Globus pallidus (tissue), 1 donor: ENCODE data around the gene GALK1.
"Not testable (repeated sequence)": the region's sequence is repeated elsewhere in the genome, so short reads cannot be mapped to it uniquely, and the experiment has no call there.

Experiments used
- DNase-seq: peaks from one replicate; pipeline ENCODE4 v3.0.0-alpha.2; 2015; ENCODE audit warnings: low spot score

GALK1 gene

DNA sequence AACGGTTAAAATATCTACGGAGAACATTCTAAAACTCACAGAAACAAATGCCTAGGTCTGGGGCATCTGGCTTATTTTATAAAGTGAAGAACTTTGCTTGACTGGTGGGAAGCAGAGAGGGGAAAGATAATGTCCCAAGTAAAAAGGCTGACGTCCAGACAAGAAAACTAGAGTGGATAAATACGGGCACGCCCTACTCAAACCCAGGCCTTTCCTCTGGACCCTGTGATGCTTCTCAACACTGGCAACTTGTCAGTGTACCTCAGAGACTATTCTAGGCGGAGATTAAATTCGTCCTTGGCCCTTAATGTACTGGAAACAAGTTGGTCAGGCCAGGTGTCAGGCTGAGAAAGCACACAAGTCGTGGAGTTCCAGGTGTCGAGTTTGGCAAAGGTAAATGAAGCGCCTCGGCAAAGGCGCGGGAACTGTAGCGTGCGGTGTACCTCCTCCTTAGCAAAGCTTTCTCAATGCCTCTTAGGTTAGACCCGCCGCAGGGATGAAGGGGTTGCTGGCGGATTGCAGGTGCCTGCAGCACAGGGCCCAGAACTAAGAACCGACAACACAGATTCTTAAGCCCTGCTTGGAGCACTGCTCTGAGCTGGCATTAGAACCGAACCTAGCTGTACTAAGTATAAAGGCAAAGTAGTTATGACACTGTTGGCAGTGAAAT lies 18.9 kb upstream of the GALK1 start:
- DNase-seq, result no peak

DNA sequence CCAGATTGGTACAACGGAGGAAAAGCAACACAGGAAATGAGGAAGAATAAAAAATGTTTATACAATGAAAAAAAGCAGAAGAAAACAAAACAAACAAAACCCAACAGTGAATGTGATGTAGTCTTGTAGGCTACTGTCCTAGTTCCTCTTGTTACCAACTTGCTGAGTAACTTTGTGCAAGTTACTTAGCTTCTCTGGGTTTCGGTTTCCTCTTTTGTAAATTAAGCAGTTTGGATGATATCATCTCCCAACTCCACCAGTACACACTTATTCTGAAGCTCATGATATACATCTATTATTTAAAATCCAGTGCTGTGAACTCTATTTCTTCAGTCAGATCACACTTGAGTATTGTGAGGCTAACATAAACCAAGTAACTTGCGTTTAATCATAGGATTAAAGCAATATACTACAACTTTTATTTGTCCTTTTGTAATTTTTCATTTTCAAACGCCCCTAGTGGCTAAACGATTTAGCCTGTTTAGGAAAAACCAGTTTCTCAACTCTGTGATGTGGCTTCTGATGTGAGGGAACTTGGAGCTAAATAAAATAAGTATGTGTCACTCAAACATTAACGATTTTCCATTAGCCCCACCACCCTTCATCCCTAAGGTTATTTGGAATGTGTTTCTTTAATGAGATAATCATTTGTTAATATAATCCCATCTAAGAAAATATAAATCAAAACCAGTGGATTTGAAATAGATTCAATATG lies 18.2 kb upstream of the GALK1 start:
- DNase-seq, result peak; percentile 63

DNA sequence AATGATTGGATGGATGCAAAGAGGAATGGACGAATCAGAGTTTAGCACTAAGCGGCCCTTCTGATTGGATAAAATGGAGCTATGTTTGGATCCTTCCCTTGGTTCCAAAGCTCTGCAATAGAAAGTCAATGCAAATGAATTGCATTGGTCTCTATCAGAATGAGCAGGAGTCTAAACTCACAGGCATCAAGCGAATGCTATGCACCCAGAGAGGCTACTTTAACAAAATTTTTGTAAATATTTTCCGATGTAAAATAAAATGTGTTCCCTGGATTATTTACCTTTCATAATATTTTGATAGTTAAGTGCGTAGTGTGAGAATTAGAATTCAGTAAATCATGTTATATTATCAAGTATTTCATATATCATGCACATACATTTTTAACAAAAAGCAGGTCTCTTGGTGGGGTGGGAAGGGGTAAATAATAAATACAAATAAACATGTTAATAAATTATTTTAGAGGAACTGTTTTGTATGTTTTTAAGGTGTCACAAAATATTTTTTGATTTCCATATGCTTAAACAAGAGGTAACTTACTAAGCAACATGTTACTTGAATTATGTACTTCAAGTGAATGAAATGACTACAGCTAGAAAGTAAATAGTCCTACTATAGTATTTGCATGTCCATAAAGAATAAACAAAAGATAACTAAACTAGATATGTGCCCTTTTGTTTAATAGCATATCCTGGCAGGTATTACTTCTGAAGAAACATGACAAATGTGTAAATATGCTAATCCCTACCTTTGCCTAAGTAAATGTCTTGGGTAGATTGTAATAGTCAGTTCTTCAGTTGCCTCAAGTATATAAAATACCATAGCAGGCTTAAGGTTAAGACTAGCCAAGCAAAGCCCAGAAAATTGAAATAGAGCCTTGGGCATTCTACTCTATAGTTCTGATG lies 15.2 kb upstream of the GALK1 start:
- no peak for DNase-seq

DNA sequence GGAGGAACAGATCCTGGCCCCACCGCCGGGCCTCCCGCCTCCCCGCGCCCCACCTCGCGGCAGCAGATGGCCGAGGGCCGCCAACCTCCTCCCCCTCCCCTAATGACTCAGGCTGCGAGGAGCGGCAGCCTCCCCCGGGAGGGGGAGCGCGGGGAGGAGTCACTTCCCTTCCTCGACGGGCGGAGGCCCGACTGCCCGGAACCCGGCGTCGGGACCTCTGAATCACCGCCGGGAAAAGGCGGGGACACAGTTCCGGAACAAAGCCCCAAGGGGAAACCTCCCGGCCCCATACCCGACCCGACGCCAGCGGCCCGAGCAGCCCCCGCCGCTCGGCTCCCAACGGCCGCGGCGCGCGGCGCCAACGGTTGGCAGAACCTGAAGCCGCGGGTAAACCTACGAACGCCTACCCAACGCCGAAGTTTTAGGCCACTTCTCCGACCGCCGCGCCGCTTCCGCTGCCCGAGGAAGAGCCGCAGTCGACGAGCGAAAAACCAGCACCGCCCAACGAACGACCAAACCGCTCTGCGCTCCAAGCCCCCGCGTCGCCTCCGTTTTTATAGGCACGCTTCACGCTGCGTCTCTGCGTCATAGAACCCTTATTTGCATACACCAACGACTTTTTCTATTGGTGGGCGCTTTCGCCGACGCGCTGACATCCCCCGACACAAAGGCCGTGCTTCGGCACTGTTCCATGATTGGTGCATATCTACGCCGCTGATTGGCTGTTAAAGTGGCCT lies 14.4 kb upstream of the GALK1 start:
- DNase-seq, result peak; percentile 100

DNA sequence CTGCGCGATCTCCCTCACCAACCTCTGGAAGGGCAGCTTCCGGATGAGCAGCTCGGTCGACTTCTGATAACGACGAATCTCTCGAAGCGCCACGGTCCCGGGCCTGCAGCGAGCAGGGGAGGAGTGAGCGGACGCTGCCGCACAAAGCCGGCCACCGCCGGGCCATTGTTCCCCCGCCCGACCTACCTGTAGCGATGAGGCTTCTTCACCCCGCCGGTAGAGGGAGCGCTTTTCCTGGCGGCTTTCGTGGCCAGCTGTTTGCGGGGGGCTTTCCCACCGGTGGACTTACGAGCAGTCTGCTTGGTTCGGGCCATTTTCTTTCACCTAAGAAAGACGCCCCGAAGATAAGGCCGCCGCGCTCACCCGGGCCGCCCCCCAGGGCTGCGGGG lies 13.9 kb upstream of the GALK1 start:
- no peak for DNase-seq

DNA sequence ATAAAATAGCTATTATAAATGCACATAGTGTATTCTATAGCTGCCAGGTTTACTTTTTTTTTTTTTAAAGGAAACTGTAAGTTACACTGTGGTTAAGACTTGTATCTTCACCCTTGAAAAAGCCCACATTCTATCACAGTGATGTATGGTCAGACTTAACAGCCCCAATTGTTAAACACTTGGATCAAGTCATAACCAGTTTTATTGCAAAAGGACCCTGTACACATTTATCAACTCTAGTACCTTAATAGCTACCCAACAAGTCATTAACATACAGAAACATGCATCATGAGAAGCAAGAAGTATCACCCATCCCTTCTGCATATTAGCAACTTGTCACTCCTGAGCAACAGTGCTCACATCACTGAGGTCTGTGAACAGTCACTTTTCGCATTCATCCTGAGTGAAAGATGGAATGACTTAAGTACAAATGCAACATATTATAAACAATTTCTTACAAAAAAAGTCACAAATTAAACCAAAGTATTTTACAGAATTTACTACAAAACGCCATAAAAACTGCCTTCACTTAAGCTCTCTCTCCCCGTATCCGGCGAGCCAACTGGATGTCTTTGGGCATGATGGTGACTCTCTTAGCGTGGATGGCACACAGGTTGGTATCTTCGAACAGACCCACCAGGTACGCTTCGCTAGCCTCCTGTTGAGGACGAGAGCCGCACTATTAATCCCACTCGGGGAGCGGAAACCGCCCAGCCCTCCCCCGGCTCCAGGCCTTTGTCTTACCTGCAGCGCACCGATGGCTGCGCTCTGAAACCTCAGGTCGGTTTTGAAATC lies 13.3 kb upstream of the GALK1 start:
- DNase-seq, result not testable (repeated sequence)

DNA sequence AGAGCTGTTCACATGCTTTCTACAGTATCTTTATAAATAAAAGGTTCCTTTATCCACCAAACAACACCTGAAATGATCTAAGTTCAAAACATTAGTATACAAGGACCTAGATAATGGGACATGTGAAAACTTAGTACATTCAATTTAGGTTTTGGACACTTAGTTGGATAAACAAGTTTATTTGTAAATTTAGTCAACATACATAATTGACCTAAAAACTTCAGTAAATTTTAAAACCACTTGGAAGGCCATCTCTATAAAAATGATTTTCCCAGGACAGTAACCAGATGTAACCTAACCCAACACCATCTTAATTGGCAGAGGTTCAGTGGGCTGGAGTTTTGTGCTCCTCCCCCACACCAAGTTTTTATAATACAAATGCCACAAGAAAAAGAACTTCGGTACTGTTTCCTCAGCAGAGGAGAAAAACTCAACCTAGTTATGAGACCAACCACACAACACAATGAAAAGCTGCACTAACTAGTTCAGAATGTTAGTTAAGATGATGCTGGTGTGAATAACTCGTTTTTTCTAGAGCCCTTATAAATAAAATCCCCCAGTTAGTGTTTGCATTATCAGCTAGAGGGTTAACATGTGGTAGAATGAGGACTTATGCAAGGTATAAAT lies 12.4 kb upstream of the GALK1 start:
- DNase-seq, result peak; percentile 46

DNA sequence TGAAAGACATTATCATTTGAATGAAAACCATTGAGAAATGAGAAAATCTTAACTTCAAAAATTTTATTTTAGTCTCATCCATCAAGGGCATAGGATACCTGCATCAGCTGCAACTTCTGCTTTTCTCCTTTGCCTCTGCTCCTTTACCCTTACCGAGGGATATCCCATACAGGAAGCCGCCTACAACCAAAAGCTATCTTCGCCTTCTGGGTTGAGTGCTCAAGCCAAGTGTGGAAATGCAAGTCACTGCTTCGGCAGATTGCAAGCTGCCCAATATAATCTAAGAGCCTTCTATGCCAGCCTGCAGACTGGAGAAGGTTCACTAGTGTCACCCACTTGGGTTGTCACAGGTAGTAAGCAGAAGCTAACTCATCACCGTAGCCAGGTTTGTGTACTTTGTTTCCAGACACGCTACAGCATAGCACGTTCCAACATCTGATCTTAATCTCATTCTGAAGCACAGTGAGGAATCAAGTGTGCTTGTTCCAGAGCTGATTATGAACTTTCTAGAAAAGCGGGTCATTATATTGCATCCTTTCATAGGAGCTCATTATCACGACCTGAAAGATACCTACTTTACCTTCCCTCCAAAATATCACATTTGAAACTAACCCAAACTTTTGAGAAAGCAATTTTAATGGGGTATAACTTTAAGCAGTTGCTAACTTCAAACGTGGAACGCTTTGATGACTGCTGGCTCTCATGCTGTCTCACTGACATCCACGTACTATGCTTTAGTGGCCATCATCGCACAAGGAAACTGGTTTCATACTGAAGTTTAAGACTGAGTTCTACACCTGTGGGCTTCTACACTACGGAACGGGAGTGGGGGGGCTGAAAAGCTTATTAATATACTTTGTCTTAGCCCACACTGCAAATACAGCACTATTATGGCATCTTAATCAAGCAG lies 11.6 kb upstream of the GALK1 start:
- DNase-seq, result peak; percentile 45

DNA sequence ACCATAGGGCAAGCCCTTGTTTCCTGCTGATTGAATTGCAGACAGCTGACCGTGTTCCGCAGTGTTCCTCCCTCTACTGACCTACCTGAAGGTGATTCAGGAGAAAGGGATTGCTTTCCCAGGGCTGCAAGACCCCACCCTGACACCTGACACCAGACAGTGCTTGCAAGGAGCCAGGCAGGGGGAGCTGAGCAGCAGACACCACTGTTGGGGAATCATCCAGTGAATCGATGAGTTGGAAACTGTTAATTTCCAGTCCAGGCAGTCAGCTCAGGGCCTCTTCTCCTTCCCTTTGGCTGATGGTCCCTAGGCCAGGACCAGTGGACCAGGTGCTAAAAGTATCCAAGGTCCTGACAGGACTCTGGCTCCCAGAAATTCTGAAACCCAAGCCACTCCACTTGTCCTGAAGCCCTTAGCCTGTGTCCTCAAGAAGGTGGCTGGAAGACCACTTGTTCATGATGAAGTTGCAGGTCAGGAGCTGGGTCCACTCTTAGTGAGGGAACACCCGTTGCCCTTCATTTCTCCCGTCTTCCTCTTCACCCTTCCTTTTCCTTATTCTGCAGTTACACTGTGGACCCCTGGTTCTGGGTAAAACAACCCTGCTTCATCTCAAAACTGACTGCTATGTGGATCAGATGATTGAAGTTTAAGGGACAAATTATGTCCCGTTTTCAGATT lies 10.1 kb upstream of the GALK1 start:
- no peak for DNase-seq

DNA sequence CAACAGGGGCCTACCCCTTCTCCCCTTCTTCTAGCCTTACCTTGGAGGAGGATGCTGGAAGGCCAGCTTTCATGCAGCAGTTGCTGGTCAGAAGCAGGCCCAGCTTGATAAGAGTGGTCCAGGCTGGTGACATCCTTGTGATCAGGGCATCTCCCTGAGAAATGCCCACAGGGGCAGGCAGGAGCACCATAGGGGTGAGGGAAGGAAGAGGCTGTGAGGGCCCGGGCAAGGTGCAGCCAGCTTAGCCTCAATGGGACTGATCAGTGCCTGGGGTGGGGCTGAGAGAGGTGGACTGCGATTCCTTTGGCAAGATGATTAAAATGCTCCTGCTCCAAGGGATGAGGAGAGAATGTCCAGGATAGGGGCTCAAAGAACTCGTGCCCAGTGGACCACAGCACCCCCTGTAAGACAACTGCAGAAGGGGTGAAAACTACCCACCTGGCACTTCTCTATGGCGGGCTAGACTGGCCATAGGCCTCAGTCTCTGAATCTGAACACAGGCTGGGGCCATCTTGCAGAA lies 9.5 kb upstream of the GALK1 start:
- no peak for DNase-seq

DNA sequence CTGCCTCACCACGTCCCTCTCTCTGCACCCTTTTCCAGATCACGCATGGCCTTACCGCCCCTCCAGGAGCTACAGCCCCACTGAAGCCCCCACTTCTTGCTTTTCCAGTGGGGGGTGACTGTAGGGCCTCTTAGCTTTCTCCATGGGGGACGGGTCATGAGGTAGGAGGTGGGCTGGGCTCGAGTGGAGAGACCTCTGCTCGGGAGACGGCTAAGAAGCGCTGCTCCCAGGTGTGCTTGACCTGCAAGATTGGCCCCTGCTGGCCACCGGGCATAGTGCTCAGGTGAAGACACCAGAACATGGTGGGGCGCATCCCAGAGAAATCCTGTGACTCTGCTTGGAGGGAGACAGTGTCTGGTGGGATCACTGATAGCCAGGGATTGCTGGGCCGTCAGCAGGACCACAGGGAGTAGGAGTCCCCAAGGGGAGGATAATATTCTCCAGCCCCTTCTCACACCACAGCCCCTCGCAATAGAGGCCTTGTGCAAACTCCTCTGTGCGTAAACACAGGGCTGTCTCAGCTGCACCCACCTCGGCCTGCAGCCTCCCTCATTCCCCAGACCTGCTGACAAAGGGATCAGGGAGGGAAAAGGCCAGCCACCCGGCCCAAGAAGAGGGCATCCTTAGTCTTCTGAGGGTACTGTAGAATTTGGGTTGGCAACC lies 8.9 kb upstream of the GALK1 start:
- DNase-seq, result no peak

DNA sequence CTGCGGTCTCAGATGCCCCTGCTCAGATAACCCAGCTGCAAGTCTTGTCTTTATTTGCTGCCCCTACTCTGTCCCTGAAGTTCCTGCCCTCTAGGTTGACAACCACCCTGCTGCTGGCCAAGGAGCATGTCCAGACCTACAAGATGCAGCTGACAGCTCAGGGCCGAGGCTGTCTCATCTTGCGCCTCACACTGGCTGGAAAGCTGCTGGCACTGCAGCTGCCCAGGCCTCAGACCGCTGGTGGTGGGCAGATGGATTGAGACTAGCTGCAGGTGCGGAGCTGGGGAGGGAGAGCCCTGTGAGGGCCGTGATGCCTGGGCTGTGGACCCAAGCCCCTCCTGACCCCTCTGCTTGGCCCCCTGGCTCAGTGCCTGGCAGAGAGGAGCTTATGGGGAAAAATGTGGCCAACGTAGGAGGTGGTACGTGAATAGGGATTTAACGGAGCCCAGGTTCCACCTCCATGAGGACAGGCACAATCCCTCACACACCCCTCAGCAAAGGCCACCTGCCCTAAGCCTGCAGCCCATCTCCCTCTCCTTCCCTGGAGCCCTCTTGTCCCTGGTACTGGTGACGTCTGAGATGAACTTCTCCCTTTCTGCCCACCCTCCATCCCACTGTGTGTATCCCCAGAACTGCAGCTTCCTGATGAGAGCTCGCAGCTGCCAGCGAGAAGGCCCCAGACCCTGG lies 8.3 kb upstream of the GALK1 start:
- DNase-seq, result no peak

DNA sequence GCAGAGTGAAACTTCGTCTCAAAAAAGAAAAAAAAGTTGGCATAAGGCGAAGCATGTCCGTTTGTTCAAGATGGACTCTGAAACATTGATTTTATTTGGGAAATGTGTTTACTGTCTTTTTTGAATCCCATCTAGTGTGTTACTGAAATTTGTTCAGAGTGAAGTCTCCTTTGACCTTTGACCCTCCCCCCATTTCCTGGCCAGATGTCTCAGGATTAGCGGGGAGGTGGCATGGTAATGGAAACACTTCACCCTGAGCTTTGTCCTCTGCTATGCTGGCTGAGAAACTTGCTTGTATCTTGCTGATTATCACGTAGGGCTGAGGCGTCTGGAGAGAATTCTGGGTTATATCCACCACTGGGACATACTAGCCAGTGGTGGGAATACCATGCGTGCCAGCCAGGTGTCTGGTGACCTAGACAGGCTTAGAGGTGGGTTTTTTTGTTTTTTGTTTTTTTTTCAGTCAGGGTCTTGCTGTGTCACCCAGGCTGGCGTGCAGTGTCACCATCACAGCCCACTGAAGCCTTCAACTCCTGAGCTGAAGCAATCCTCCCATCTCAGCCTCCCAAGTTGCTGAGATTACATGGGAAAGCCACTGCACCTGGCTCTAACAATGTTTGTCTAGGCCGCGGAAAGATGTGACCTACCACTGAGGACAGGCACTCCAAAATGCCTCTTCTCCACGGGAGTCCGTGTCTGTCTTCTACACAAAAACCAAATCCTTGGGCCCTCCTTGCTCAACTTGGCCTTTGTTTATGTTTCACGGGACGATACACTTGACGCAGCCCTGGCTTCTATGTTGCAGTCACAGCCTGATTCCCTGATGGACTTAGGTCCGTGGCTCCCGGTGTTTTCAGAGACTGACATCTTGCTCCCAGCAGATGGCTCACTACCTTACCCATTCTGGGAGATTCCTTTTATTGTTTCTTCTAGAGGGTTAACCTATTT lies 6.6 kb upstream of the GALK1 start:
- DNase-seq, result no peak

DNA sequence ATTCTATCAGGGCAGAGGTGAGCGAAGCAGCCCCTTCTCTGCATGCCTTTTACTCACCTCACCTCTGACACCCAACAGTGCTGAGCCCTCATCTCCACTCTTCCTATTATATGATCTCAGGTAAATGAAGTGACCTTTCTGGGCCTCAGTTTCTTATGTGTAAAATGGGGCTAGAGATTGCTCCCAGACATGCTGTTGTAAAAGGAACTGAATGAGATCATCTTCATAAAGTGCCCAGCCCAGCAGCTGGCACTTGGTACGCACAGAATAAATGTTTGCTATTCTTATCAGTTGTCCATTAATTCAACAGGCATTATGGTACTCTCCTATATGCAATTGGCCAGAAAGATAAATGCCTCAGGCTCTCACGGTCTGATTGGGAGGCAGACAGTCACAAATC lies 4.5 kb upstream of the GALK1 start:
- DNase-seq, result no peak

DNA sequence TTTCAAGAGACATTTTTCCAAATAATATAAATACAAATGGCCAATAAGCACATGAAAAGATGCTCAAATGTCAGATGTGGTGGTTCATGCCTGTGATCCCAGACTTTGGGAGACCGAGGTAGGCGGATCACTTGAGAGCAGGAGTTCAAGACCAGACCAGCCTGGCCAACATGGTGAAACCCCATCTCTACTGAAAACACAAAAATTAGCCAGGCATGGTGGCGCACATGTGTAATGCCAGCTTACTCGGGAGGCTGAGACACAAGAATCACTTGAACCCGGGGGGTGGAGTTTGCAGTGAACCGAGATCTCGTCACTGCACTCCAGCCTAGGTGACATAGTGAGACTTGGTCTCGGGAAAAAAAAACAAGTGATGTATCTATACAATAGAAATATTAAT lies 2.9 kb upstream of the GALK1 start:
- DNase-seq, result no peak

DNA sequence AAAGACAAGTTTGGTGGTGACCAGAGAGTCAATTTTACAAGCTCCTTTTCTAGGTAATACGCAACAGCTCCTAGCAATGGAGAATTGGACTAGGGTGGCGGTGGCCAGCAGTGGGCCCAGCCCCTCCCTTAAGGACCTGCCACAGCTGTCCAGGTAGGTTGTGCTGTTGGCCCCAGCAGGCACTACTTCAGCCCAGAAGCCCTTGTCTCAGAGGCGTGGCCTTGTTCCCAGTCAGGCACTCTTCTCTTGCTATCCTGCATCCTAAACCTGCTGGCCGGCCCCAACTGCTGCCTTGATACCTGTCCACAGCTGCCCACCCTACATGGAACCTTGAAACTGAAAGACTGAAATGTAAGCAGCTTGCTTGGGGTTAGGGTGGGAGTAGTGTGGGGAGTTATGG lies 989 bp upstream of the GALK1 start:
- DNase-seq, result no peak

DNA sequence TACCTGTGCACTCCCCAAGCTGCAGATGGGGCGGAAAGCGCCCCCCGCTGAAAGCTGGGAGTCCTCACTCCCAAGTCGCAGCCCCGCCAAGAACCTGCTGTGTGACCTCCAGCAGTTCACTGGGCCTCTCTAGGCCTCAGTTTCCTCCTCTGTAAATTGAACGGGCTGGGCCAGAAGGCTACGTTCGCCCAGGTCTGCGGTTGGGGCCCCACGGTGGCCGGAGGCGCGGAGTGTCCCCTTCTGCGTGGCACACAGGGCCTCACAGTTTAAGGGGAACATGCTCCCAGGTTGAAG lies 628 bp downstream of the GALK1 start:
- no peak for DNase-seq
